Measurements from ENCODE around the gene HERPUD2. TPM values are rescaled to one million over a fixed set of nuclear protein-coding genes. Genes with fewer than 3 reads are reported as not detected.

The HERPUD2 gene, protein sequence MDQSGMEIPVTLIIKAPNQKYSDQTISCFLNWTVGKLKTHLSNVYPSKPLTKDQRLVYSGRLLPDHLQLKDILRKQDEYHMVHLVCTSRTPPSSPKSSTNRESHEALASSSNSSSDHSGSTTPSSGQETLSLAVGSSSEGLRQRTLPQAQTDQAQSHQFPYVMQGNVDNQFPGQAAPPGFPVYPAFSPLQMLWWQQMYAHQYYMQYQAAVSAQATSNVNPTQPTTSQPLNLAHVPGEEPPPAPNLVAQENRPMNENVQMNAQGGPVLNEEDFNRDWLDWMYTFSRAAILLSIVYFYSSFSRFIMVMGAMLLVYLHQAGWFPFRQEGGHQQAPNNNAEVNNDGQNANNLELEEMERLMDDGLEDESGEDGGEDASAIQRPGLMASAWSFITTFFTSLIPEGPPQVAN
- 31.6 and 37.0 TPM in 2 replicates for total RNA-seq

GRCh38 chr7:35694784-35695472 is at the start of gene HERPUD2:
HERPUD2 (minus strand) TSS chr7:35695135; CDS start chr7:35694330, 805 bp downstream.

Other genes with a start within 250 kb of the HERPUD2 start
- 217 and 282 TPM in 2 replicates for gene SEPTIN7, start 105.9 kb upstream of the HERPUD2 start, total RNA-seq

All from hair follicle dermal papilla cell (primary cell).